Fibroblast of skin of right quadriceps (primary cell): Measurements from ENCODE around the gene POLR3E.

ENCODE experiments used
- DNase-seq: peaks from one replicate; pipeline ENCODE4 v3.0.0-alpha.2; 2013

POLR3E gene

DNA sequence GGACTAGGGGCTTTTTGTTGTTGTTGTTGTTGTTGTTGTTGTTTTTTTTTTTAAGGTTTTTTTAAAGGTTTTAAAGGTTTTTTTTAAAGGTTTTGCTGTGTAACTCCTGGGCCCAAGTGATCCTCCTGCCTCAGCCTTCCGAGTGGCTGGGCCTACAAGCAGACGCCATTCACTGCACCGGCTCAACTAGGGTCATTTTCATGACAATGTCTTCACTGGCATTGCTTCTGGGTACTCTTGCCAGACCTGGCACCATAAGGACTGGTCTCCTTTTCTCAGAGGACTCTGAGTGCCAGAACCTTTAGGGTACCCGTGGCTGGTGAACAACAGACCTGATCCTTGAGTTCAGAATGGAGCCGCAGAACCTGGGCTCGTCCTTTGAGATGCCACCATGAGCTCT, 20.4 kb downstream of the POLR3E start:
- DNase-seq: no peak

DNA sequence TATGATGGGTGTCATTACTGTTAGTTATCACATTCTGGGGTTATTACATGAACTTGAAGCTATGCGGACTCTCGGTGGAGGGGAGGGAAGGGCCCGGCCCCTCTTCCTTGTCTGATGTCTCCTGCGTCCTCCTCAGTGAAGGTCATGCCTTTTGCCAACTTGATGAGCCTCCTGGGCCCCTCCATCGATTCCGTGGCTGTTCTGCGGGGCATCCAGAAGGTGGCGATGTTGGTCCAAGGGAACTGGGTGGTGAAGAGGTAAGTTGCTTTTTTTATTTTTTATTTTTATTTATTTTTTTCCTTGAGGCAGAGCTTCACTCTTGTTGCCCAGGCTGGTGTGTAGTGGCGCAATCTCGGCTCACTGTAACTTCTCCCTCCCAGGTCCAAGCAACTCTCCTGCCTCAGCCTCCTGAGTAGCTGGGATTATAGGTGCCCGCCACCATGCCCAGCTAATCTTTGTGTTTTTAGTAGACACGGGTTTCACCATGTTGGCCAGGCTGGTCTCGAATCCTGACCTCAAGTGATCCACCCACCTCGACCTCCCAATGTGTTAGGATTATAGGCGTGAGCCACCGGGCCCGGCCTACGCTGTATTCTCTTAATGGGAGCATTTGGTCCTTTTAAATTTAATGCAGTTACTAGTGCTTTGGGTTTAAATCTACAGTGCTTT, 21.6 kb downstream of the POLR3E start:
- DNase-seq: no peak

DNA sequence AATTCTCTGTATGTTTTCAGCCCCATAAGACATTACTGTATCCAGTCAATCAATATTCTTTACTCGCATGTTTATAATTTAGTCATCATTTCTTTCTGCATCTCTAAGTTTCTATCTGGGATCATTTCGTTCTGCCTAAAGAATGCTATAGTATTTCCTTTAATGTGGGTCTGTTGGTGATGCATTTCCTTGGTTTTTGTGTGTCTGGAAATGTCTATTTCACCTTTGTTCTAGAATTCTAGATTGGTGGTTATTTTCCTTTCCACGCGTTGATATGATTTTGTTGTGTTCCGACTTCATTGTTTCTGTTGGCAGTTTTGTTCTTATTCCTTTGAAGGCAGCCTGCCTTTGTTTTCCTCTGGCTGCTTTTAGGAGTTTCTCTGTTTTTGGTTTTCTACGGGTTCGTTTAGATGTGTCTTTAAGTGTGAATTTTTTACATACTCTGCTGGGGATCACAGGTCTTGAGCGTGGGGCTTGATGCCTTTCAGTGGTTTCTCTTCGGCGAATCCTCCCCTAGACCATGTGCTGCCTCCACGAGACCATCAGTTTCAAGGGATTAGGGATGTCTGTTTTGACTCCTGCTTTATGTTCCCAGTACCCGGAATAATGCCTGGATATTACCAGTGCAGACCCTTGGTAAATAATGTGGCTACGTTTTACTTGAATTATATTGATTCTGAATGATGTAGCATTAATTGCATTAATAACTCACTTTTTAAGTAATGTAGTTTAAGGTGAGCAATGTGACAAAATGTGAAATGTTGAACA, 23.5 kb downstream of the POLR3E start:
- no peak for DNase-seq

DNA sequence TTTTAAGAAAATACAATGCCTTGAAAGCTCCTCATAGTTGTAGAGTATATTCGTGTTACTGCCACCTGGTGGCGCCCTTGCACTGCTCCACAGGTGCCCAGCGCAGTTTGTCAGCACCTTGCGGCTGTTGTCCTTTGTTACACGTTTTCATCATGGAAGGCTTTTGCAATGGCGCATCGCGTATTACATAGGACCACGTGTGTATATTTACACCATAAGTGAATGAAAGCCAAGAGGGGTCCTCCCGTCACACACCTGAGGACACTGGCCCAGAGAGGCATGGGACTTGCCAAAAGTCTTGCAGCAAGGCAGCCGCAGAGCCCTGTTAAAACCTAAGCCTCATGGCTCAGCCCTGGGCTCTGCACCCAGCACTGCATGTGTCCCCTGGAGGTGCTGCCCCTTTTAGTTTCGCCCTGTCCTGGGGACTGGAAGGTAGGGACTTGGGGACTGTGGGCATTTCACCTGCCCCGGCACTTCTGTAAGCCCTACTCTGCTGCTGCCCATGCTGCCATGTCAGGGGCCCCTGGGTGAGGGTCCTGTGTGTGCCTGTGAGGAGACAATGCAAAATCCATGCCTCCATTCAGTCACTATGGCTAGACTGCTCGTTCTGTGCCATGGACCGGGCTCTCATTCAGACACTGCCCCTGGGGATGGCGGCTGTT, 24.3 kb downstream of the POLR3E start:
- peak; percentile 58 for DNase-seq

DNA sequence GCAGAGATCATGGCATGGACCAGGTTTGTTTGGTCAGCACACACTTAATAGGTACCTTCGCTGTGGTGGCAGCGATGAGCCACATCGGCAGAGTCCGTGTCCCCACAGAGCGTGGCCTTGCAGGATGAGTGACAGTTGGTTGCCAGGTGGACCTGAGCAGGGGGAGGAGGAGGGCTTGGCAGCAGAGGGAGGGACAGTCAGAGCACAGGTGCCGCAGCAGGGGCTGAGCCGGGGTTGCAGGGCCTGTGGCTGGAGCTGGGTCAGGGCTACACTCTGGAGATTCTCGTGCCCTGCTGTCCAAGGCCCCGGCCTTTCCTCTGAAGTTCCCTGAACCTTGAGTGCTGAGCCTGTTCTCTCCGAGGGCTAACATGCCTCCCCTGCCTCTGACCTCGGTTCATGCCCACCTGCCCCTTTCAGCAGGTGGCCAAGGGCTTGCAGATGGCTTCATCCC, 24.8 kb downstream of the POLR3E start:
- no peak for DNase-seq

DNA sequence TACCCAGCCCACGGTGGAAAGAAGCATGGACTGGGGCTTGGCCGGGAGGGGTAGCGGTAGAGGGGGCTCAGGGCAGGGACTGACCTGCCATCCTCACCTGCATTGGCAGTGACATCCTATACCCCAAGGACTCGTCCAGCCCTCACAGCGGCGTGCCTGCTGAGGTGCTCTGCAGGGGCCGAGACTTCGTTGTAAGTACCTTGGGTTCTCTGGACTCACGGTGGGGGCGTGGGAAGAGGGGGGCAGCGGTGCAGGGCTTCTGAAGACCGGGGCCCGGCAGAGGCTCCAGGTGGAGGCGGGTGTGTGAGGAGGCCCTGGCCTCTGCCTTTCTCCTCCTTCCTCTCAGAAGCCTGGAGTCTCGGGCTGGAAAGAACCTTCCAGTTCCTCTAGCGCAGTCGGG, 25.5 kb downstream of the POLR3E start:
- DNase-seq: no peak

DNA sequence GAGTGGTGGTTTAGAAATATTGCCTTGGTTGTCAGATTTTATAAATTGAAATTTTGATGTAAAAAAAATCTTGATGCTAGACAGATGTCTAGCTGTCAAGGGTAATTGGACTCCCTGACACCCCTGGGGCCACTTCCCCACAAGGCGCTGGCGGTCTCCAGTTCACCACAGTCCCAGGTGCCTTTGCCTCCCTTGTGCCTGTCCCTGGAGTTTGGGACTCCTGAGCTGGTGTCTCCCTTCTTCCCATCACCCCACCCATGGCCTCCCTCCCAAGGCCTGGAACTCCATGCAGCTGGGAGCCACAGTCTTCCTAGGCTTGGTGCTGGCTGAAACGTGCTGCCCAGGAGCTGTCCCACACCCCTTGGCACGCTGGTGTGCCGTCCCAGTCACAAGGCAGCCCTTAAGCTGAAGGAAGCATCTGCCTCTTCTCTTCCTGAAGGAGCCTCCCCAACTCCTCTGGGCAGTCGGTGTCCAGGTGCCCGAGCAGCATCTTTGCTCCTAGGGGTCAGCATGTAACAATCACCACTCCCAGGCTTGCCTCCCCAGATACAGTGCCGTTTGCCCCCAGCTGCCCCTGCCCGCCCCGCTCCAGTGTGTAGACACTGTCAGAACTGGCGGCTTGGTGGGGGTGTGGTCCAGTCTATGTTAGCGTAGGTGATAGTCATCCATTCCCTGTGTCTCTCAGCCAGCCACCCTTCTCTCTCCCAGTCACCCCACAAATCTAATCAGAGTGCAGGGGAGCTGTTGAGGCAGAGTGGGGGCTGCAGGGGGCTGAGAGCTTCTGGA, 26.2 kb downstream of the POLR3E start:
- DNase-seq: no peak

DNA sequence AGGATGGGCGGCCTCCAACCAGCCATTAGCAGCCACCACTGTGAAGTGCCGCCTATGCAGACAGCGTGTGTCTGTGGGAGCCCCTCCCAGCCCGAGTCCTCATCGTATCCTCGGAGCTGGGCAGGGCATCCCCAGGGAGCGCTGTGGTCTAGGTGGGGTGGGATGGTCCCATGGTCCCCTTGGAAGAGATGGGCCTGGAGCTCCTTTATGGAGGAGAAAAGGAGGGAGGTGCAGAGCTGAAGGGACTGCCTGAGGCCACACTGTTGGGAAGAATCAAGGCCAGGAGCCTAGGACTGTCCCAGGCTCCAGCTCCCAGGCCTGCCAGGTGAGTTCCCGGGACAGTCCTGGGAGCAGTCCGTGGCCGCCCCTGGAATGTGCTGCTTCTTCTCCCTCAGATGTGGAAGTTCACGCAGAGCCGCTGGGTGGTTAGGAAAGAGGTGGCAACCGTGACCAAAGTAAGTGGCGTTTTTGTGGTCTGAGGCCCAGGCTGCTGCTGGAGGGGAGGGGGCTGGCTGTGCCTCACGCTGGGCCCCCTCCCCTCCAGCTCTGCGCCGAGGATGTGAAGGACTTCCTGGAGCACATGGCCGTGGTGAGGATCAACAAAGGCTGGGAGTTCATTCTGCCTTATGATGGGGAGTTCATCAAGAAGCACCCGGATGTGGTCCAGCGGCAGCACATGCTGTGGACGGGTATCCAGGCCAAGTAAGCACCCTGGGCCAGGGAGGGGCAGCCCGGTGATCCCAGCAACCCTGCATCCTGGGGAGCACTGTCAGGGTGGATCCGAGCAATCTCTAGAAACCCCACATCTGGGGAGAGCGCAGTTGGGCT, 27.0 kb downstream of the POLR3E start:
- no peak for DNase-seq

DNA sequence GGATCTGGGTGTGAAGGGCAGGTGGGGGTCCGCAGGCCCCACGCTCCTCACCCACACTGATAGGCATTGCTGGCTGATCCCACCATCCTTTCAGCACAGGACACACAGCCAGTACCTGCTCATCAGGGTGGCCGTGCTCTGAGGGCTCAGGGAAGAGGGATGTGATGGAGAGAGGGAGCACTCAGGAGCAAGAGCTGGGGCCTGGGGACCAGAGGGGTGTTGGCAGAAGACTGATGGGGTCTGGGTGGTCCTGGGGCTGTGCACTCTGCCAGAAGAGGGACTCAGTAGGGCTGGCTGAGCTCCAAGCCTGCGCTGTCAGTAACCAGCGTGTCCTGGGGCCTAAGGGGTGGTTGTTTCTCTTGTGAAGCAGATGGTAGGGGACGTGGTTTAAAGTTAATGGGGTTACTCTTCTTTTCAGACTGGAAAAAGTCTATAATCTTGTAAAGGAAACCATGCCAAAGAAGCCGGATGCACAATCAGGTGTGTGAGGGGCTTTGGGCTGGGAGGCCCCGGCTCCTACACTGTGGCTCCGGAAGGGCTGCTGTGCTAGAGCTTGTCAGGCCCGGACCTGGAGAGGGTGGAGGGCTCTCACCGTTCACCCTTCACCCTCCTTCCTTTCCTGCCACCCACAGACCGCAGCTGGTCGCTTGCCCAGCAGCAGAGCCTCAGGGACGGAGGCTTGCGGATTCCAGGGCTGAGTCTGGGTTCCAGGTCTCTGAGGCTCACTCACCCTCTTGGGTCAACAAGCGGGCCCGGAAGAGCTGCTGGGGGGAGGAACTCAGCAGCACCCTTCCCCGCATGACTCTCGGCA, 27.8 kb downstream of the POLR3E start:
- no peak for DNase-seq

DNA sequence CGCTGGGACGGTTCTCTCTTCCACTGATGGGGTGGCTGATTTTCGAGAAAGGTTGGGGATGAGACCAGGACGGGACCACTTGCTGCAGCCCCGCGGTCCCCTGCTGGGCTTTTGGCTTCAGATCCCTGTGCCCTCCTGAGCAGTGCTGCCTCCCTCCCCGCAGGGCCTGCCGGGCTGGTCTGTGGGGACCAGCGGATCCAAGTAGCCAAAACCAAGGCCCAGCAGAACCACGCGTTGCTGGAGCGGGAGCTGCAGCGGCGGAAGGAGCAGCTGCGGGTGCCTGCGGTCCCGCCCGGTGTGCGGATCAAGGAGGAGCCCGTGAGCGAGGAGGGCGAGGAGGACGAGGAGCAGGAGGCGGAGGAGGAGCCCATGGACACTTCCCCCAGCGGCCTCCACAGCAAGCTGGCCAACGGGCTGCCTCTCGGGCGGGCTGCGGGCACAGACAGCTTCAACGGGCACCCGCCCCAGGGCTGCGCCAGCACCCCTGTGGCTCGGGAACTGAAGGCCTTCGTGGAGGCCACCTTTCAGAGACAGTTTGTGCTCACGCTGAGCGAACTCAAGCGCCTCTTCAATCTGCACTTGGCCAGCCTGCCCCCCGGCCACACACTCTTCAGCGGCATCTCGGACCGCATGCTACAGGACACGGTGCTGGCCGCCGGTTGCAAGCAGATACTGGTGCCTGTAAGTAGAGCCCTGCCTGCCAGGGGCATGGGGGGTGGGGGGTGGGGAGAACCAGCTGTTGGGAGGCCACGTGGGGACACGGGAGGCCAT, 28.6 kb downstream of the POLR3E start:
- no peak for DNase-seq

DNA sequence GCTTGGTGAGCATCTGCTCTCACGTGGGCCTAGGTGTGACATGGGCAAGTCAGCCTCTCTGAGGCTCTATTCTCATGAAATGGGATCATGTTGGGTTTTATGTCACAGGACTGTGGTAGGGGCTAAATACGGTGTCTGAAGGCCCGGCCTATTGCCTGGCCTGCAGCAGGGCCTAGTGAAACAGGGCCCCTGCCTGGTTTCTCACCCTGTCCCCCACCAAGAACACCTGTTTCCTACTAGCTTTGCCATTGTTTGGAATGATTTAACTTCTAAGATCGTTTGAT, 29.1 kb downstream of the POLR3E start:
- no peak for DNase-seq

DNA sequence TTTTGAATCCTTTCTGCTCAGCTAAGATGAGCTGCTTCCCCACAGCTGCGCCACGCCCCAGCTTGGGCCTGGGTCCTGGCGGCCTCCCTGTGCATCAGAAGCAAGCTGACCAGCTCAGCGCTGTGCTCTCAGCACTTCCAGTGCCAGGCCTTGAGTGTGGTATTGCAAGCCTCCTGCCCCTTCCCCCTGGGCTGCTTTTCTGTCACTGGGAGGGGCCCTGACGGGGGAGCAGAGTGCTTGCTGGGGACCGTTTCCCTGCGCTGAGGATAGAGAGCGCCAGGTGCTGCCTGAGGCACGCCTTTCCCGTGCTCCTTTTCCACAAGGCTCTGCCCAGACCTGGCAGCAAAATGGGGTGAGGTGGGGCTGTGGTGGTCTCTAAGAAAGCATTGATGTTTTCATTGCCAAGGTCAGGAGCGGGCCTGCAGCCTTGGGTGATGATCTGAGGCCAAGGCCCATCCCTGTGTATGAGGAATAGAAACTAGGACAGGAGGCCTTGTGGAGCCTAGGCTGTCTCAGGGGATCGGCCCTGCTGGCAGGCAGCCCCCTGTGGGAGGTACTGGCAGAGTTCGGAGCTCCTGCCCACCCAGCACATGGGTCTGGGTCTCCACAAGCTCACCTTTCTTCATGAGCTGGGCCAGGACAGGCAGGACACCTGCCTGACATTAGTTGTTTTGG, 29.7 kb downstream of the POLR3E start:
- DNase-seq: no peak

DNA sequence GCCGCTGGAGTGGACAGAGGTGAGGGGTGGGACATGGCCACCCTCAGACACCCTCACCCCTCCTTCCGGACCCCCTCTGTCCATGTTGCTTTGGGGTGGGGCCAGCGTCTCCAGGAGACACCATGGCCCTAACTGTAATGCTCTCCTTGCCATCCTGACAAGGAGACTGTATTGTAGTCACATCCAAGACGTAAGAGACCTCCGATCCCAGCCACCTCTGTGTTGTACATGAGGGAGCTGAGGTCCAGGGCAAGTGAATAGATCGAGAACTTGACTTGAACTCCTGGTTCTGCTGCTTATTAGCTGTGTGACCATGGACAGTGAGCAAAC, 30.2 kb downstream of the POLR3E start:
- no peak for DNase-seq

DNA sequence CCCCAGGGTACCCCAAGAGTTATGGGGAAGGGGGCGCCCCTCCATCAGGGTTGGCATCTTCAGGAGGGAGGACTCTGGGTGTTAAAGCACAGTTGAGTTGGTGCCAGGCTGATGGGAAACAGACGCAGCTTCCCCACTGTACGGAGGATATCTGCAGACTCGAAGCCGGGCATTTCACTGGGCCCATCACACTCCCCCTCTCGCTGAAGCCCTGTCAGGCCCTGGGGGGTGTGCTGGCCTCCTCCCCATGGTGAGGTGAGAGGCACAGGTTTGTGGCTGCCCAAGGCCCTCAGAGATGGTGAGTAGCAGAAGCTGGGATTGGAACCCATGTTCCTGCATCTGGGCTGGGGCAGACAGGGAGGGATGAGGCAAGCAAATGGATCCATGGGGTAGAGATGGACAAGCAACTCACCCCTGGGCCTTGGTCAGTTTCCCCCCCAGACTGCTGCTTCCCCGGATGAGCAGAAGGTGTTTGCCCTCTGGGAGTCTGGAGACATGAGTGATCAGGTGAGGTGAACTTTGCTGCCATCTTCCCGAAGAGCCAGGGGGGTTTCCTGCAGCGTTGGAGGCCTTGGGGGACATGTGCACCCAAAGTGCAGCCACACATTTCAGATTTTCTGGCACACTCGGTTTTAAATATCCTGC, 31.0 kb downstream of the POLR3E start:
- DNase-seq: no peak

DNA sequence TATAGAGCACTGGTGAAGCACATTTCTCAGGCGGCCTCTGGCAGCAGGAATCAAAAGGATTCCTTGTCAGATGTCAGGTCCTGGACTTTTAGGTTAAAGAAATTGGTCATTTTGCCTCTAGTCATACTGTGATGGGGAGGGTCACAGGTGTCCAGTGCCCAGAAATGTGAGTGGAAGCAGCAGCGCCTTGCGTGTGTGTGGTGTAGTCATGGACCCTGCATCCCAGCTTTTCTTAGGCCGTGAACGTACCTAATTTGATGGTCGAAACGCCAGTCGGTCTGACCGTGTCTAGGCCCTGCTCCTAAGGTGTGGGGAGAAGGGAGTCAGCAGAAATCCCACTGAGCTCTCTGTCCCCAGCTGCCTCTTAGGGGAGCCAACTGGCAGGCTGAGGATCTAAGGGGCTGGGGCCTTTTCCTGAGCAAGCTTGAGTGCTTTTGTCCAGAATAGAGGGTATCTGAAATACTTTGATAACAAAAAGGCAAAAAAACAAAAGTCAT, 32.0 kb downstream of the POLR3E start:
- DNase-seq: no peak

DNA sequence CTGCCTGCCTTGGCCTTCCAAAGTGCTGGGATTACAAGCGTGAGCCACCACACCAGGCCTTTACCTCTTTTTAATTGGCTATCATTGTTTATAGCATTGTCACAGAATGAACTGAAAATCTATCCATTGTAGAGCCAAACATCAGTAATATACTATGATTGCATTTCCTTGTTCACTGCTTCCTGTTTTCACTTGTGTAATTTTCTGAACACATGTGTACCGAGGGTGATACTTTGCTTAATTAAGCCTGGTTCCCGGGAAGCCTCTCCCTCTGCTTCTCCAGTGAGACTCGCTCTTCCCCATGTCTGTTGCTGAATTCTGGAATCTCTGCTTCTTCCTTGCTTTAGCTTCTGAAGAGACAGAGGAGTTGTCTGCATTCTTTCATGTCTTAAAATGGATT, 33.1 kb downstream of the POLR3E start:
- DNase-seq: no peak

DNA sequence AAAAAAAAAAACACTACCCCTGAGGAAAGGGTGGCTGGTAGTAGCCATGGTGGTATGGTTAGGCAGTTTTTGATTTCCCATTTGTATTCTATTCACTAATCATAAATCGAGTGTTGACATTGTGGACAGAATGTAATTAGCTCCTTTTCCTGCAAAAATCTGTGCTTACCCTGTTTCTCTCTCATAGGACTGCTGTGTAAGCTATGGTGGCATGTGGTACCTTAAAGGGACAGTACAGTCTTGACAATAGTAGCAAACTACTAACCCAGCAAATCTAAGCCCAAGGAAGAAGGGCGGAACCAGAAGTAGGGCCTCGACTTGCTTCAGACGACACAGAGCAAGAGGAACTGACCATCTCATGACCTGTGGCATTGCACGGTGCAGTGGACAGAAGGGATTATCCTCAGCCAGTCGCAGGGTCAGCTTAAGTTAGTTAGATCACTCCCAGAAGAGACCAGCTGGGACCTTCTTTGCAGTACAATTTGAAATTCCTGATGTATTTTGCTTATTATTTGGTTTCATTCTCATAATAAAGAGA, 36.3 kb downstream of the POLR3E start:
- DNase-seq: no peak

DNA sequence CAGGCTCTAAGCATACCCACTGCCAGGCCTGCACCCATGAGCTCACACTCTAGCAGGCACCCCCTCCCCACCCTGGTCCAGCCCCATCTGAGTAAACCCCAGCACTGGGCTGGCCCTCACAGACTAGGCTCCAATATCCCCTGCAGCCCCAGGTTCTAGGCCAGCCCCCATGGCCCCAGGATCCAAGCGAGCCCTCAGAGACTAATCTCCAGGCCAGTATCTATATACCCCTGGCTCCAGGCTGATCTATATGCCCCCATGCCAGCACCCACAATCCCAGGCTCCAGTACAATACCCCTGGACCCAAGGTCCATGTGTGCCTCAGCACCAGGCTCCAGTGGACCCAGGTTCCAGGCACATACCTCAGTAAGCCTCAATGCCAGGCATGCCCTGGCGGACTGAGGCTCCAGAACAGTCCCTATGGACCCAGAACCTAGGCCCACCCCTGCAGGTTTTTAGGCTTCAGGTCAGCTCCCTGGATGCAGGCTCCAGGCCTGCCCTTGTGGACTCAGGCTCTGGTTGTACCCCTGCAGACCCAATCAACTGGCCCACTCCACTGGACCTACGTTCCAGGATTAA, 38.5 kb downstream of the POLR3E start:
- no peak for DNase-seq

DNA sequence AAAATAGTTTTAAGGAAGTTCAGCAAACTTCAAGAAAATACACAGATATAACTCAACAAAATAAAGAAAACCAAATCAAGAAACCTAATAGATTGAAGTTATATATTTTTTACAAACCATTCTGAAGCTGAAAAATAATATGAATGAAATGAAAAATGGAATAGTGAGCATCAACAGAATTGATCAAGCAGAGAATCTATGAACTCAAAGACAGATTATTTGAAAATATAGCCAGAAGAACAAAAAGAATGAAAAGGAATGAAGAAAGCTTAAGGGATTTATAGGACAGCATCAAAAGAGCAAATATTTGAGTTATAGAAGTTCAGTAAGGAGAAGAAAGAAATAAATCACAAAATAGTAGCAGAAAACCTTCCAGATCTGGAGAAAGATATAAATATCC, 39.4 kb downstream of the POLR3E start:
- no peak for DNase-seq
